ENCODE data around the gene NELL2.
A peak's percentile ranks its signal among the peaks of the same experiment; 100 is the strongest.
"Not testable (repeated sequence)": the region's sequence is repeated elsewhere in the genome, so short reads cannot be mapped to it uniquely, and the experiment has no call there.

NELL2 gene

DNA sequence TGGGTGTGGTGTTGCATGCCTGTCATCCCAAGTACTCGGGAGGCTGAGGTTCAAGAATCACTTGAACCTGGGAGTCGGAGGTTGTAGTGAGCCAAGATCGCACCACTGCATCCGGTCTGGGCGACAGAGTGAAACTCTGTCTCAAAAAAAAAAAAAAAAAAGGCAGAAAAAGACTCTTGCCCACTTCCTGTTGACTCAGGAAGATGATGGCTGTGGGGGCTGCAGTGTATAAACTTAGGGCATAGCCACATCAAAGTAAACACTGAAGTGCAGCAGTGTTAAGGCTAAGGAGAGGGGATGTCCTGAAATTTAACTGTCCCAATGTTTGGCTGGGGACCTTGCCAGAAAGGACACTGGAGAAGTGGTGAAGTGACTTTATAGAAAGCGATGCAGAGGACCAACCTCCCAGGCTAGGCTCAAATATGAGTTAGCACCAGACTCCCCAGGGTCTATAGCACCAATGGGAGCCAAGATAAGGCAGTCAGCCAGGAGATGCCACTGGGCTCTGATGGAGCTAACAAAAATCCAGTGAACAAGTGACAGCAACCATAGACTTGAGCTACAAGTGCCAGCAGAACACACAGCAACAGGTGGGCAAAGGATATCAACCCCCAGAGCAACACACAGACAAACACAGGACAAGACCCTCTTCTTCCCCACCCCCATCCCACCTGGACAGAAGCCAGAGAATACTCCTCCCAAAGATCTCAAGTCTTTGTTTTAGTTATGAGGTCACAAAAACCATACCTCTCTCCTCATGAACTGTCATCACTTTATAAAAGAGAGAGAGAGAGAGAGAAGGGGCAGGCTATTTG lies 28.0 kb downstream of the NELL2 start:
- peak; percentile 20 to 41 (median 37) for DNase-seq (ENCODE audit: low read depth in 3 of 3)

DNA sequence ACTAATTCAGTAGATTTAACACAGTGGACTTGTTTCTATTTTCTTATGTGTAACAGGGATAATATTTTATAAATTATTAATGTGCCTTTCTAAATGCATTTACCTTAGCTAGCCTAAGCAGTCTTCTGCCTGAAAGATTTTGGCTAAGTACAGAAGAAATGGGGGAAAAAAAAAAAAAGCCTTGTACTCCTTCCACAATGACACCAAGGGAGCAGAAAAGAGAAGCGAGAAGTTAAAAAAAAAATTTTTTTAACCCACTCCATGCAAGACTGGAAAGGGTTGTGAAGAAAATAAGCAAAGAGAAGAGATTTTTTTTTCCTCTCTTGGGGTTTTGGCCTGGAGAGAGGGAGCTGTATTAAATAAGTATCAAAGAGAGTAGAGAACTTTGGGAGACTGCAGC lies 28.7 kb downstream of the NELL2 start:
- DNase-seq (ENCODE audit: low read depth in 3 of 3): no peak

- DNase-seq (ENCODE audit: low read depth in 3 of 3): no peak
These were observed 29.3 kb downstream of the NELL2 start for GRCh38 chr12:44846826-44847225.

DNA sequence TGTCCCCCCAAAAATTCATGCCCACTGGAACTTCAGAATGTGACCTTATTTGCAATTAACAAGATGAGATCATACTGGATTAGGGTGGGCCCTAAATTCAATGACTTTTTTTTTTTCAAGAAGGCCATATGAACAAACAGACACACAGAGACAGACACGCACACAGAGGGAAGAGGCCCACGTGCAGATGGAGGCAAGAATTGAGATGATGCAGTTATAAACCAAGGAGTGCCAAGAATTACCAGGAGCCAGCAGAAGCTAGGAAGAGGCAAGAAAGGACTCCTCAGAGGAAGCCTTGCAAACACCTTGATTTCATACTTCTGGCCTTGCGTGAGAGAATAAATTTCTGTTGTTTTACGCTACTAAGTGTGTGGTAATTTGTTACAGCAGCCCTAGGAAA lies 33.4 kb downstream of the NELL2 start:
- DNase-seq (ENCODE audit: low read depth in 3 of 3): no peak

GRCh38 chr12:44839785-44840184 lies 36.3 kb downstream of the NELL2 start:
- no peak for DNase-seq (ENCODE audit: low read depth in 3 of 3)

DNA sequence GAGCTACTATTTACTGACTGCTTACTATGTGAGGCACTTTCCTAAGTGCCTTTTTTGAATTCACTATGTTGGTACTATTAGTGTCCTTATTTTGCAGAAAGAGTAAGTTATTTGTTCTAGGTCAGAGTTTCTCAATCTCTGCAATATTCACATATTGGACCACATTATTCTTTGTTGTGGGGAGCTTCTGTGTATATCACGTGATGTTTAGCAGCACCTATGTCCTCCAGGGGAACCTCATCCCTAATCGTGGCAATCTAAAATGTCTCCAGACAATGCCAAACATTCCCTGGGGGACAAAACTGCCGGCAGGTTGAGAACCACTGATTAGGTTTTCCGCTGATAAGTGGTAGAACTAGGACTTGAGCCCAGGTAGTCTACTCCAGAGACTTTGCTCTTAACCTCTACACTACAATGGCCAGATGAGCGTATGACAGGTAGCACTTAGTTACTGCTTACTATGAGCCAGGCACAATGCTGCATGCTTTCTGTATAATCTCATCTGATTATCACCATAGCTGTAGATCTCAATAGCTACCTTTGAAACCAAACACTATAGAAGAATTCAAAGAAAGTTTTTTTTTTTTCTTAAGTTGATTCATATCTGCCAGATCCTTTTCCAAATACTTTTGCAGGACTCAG lies 38.9 kb downstream of the NELL2 start:
- DNase-seq (ENCODE audit: low read depth in 3 of 3): no peak

DNA sequence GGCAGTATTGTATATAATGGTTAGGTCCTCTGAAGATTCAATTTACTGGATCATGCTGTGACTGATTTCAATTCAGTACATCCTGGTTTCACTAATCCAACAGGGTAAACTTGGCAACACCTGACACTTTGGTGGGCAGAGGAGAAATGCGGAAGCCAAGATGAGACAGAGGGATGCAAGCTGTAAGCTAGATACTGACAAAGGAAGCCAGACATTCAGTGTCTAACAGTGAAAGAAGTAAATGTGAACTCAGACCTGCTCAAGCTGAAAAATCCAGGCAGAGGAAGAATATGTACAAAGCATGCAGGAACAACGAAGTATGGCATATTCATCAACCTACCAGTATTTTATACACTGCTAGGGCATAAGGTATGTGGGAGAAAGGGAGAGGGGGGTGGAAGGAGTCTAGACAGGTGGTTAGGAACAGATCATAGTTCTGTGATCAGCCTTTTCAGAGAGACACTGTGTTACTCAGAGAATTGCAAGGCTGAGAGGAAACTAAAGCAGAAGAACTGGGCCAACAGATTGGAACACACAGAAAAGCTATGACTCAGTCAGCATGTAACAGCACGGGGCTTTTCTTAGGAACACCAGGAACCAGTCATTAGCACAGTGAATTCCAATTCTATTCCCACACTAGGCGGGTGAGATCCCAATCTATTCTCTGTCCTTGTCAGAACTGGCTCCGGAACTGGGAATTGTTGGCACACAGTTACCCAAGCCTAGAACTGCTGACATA lies 40.3 kb downstream of the NELL2 start:
- DNase-seq (ENCODE audit: low read depth in 3 of 3): no peak

DNA sequence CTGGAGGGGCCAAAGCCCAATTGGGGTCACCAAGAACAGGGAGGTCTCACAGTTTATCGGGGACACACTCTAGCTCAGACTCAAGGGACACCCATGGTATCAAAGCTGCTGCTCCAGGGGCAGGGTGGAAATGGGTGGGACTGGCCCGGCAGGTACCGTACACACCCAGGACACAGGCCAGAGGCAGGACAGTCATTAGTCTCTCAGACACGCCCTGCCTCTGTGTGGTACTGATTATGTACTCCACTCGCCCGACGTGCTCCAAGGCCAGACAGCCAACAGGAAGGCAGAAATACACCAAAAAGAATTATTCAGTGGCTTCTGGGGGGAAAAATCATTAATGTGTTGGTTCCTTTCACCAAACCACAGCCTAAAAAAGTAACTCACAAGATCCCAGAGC lies 41.1 kb downstream of the NELL2 start:
- DNase-seq (ENCODE audit: low read depth in 3 of 3): not testable (repeated sequence)

GRCh38 chr12:44833561-44833960 lies 42.6 kb downstream of the NELL2 start:
- DNase-seq (ENCODE audit: low read depth in 3 of 3): no peak

DNA sequence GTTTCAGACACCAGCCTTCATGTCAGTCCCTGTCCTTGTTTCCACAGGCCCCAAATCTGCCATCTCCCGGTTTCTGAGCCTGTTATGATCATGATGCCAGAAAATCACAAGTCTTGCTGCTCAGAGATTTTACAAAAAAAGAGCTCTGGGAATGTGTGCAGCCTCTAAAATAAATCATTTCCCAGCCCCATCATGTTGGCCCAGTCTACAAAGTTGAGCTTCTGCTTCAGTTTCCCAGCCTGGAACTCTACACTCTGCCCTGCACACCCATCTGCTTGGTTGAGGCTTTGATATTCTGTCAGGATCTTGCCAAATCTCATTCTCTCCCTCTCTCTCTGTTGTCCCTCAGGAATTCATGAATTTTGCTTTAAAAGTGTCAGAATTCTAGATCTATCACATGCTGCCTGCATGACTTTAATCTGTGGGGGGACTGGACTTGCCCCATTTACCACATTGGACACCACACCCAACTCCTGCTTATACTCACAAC lies 45.5 kb downstream of the NELL2 start:
- DNase-seq (ENCODE audit: low read depth in 3 of 3): no peak

GRCh38 chr12:44829045-44829444 lies 47.1 kb downstream of the NELL2 start:
- DNase-seq (ENCODE audit: low read depth in 3 of 3): no peak

DNA sequence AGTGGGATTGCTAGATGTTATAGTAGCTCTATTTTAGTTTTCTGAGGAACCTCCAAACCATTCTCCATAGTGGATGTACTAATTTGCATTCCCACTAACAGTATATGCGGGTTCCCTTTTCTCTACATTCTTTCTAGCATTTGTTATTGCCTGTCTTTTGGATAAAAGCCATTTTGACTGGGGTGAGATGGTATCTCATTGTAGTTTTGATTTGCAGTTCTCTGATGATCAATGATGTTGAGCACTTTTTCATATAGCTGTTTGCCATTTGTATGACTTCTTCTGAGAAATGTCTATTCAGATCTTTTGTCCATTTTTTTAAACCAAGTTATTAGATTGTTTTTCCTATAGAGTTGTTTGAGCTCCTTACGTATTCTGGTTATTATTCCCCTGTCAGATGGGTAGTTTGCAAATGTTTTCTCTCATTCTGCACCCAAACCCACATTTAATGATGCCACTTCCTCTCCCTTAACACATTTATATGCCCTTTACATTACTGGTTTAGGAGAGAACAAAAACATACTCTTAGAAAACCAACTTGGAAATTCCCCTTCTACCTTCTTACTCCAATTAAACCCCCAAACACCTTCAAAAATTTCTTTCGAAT lies 48.2 kb downstream of the NELL2 start:
- DNase-seq (ENCODE audit: low read depth in 3 of 3): no peak

GRCh38 chr12:44821702-44822101 lies 54.4 kb downstream of the NELL2 start:
- DNase-seq (ENCODE audit: low read depth in 3 of 3): not testable (repeated sequence)

DNA sequence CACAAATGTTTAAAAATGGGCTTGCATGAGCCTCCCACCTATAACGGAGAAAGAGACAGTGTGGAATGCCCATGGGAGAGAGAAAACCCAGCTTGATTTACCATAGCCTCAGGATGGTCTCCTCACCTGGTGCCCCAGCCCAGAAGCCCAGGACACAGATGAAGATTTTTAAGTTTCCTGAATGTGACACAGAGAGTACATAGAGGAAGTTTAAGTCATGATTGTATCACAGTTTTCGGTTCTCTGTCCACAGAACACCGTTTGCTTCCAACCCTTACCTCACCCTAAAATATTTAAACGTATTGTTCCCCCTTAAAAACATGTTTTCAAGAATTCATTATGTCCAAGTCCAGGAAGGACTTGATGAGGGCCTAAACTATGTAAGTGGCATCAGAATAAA lies 56.2 kb downstream of the NELL2 start:
- DNase-seq (ENCODE audit: low read depth in 3 of 3): no peak

- DNase-seq (ENCODE audit: low read depth in 3 of 3): no peak
These were observed 58.4 kb downstream of the NELL2 start for GRCh38 chr12:44817687-44818086.

- no peak for DNase-seq (ENCODE audit: low read depth in 3 of 3)
These were observed 59.6 kb downstream of the NELL2 start for GRCh38 chr12:44816446-44817017.

- DNase-seq (ENCODE audit: low read depth in 3 of 3): peak in 1 of 3 experiments; percentile 31
These were observed 64.1 kb downstream of the NELL2 start for GRCh38 chr12:44812062-44812461.

DNA sequence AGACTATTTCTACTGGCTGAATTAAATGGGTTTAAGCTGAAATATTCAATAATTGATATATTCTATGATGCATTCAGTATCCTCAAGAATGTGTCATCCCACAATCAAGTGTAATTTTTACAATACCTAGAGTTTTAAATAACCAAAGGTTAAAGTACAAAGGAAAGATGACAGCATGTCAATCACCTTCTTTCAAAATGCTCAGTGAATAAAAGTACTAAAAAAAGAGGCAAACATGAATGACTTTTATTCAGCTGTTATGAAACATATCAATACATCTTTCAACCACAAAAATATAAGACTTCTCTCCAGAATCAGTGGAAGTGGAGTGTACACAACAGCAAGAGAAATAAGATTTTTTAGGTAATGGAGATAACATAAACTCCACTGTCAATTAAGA lies 72.0 kb downstream of the NELL2 start:
- DNase-seq (ENCODE audit: low read depth in 3 of 3): no peak

DNA sequence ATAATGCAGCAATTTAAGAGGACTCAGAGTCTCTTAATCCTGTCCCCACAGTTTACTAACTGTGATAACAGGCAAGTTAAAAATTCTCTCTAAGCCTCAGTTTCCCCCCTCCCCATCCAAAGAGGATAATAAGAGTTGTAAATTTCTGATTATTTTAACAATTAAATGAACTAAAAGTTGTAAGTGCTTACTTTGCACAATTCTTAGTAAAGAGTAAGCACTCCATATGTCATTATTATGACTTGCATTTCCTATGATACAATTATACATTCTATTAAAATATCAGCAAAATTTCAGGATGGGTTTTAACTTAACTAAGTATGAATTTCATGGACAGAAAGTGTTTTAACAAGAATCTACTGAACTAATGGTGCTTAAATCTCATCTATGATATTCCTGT lies 80.1 kb downstream of the NELL2 start:
- DNase-seq (ENCODE audit: low read depth in 3 of 3): no peak

GRCh38 chr12:44788731-44789130 lies 87.4 kb downstream of the NELL2 start:
- no peak for DNase-seq (ENCODE audit: low read depth in 3 of 3)

- no peak for DNase-seq (ENCODE audit: low read depth in 3 of 3)
These were observed 95.8 kb downstream of the NELL2 start for GRCh38 chr12:44780221-44780790.
